ENCODE measurements around the gene LSM7. TPM values are rescaled to one million over a fixed set of nuclear protein-coding genes. Genes with fewer than 3 reads are reported as not detected.
A peak's percentile ranks its signal among the peaks of the same experiment; 100 is the strongest.

Gene LSM7
- total and polyA plus RNA-seq, 9 of the 15 experiments (the other 6 are each of a cell fraction or from before 2014, with no cell fraction given): 40.5 to 690 (median 265) TPM

- TF ChIP-seq, protein P1, sequence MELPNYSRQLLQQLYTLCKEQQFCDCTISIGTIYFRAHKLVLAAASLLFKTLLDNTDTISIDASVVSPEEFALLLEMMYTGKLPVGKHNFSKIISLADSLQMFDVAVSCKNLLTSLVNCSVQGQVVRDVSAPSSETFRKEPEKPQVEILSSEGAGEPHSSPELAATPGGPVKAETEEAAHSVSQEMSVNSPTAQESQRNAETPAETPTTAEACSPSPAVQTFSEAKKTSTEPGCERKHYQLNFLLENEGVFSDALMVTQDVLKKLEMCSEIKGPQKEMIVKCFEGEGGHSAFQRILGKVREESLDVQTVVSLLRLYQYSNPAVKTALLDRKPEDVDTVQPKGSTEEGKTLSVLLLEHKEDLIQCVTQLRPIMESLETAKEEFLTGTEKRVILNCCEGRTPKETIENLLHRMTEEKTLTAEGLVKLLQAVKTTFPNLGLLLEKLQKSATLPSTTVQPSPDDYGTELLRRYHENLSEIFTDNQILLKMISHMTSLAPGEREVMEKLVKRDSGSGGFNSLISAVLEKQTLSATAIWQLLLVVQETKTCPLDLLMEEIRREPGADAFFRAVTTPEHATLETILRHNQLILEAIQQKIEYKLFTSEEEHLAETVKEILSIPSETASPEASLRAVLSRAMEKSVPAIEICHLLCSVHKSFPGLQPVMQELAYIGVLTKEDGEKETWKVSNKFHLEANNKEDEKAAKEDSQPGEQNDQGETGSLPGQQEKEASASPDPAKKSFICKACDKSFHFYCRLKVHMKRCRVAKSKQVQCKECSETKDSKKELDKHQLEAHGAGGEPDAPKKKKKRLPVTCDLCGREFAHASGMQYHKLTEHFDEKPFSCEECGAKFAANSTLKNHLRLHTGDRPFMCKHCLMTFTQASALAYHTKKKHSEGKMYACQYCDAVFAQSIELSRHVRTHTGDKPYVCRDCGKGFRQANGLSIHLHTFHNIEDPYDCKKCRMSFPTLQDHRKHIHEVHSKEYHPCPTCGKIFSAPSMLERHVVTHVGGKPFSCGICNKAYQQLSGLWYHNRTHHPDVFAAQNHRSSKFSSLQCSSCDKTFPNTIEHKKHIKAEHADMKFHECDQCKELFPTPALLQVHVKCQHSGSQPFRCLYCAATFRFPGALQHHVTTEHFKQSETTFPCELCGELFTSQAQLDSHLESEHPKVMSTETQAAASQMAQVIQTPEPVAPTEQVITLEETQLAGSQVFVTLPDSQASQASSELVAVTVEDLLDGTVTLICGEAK (IDR thresholded peaks at IDR 0.05): peak; percentile 64; the same call in 1 of the 2 replicates
- TF ChIP-seq, protein P1 (CRISPR knock-in tag; IDR thresholded peaks at IDR 0.05): no peak
These were observed 499 bp downstream of the LSM7 start (continued) for GRCh38 chr19:2327773-2328400.

All from K562 (cell line).